Measurements from ENCODE around the gene LRRN2.

- TF ChIP-seq BACH2 (CRISPR knock-in tag; IDR thresholded peaks at IDR 0.05; ENCODE audit: borderline replicate concordance) (no peak), CREB5 (CRISPR knock-in tag; IDR thresholded peaks at IDR 0.05; ENCODE audit: low read depth) (no peak), ARNTL (CRISPR knock-in tag; IDR thresholded peaks at IDR 0.05; ENCODE audit: borderline replicate concordance, low read depth) (no peak)
These were observed 28.8 kb upstream of the LRRN2 start for GRCh38 chr1:204714194-204714860.

All from SK-N-SH treated with all-trans-retinoic acid at 6 μM for 48 hours (cell line).